ENCODE results near the gene CTPS2. TPM values are rescaled to one million over a fixed set of nuclear protein-coding genes. Genes with fewer than 3 reads are reported as not detected.
"Not testable (repeated sequence)": the region's sequence is repeated elsewhere in the genome, so short reads cannot be mapped to it uniquely, and the experiment has no call there.

CTPS2 gene, protein sequence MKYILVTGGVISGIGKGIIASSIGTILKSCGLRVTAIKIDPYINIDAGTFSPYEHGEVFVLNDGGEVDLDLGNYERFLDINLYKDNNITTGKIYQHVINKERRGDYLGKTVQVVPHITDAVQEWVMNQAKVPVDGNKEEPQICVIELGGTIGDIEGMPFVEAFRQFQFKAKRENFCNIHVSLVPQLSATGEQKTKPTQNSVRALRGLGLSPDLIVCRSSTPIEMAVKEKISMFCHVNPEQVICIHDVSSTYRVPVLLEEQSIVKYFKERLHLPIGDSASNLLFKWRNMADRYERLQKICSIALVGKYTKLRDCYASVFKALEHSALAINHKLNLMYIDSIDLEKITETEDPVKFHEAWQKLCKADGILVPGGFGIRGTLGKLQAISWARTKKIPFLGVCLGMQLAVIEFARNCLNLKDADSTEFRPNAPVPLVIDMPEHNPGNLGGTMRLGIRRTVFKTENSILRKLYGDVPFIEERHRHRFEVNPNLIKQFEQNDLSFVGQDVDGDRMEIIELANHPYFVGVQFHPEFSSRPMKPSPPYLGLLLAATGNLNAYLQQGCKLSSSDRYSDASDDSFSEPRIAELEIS
- total RNA-seq, result 5.9 TPM
- long read RNA-seq, partial matches to known transcripts, result 0 of 8 reads
- long read RNA-seq, other reads (novel, unspliced or antisense), result 5 of 8 reads

GRCh38 chrX:16712548-16713155 is at the start of gene CTPS2:
CTPS2 (minus strand) TSS chrX:16712669; CDS start chrX:16702902, 9,767 bp downstream.
- intact Hi-C loops (cut with DNase I), result loop anchor here (10.0 kb wide), 1 partner anchor 858 kb away; the partner anchor contains the start of gene AP1S2
- peak; percentile 77 for DNase-seq (ENCODE audit: low spot score)

DNA sequence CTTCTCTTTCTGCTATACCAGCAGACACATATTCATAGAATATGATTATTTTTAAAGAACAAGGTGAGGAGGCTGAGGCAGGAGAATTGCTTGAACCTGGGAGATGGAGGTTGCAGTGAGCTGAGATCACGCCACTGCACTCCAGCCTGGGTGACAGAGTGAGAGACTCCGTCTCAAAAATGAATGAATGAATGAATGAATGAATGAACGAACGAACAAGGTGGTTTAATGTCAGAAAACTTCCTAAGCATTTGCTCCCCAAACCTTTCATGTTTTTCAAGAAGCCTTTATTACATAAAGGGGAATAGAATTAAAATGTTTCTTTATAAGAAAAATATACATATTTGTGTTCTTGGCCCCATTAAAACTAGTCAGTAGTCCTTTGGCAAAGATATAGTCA is 49.0 kb upstream of the CTPS2 start:
- DNase-seq (ENCODE audit: low spot score); intact Hi-C loops (cut with DNase I): not testable (repeated sequence)

DNA sequence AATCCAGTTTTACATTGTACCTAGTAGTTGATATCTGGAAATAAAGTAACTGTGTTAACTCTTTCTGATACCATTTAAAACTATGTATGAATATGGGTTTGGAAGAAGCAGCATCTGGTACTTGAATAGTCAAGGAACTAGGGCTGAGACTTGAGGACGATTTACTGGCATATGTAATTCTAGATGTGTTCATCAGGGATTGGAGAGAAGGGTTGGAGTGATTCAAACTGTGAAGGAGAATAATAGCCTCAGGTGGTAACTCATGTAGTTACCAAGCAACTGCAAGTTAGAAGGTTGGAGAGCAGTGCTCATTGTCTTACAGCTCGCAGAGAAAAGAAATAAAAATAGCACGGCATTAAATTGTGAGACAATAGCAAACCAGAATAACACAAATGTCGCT is 44.3 kb upstream of the CTPS2 start:
- intact Hi-C loops (cut with DNase I), result no loop called here
- no peak for DNase-seq (ENCODE audit: low spot score)

DNA sequence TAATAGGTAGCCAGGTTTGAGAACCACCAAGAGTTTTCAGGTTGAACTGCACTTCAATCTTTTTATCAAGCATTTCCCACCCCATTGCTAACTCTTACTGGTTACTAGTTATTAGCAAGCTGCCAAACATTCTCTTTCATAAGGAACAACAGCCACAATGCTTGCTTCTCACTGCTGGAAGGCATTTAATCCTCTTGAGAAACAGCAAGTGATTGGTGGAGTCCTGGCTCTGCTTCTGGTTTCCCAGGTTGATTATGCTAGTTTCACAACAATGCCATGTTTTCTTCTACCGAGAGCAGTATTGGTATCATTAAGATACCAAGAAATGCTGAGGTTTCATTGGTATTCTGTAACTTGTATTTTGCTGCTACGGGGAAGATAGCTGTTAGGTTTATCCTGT is 41.5 kb upstream of the CTPS2 start:
- intact Hi-C loops (cut with DNase I), result no loop called here
- DNase-seq (ENCODE audit: low spot score), result no peak

DNA sequence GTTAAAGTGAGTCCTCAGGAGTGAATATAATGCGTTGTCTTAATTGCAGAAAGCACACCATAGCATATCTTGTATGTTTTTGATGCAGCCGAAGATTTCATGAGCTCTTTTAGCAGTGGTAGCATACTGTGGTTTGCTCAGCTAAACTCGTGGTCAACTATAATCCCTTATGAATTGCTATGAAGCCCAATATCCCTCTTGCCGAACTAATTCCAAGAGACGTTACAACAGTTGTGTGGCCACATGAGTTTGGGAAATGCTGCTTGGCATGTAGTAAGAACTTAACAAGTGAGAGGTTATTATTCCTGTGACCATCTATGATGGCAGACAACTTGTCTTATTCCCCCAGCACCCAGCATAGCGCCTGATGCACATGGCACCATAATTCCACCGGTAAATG is 37.7 kb upstream of the CTPS2 start:
- intact Hi-C loops (cut with DNase I), result no loop called here
- no peak for DNase-seq (ENCODE audit: low spot score)

- DNase-seq (ENCODE audit: low spot score), result no peak
- intact Hi-C loops (cut with DNase I), result no loop called here
Observed at GRCh38 chrX:16748425-16748824, 36.0 kb upstream of the CTPS2 start.

- no peak for DNase-seq (ENCODE audit: low spot score)
- intact Hi-C loops (cut with DNase I), result no loop called here
Observed at GRCh38 chrX:16745659-16746058, 33.2 kb upstream of the CTPS2 start.

DNA sequence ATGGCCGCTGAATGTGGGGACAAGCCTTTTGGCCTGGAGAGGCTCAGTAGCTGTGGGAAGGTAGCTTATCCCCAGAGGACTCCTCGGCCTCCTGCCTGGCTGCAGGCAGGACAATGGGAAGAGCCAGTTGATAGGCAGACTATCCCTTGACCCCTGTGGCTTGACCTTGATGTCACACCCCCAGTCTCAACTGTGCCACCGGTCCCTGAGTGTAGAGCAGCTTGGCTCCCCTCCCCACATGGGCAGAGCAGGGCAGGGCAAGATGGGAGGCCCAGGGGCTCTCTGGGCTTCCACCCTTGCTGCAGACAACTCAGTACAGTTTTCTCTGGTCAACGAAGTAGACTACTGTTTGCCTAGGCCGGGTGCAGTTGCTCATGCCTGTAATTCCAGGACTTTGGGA is 32.6 kb upstream of the CTPS2 start:
- DNase-seq (ENCODE audit: low spot score), result no peak
- intact Hi-C loops (cut with DNase I), result no loop called here

- DNase-seq (ENCODE audit: low spot score), result no peak
- intact Hi-C loops (cut with DNase I), result no loop called here
Observed at GRCh38 chrX:16743604-16744325, 31.3 kb upstream of the CTPS2 start.

GRCh38 chrX:16739574-16739973 is 27.1 kb upstream of the CTPS2 start:
- DNase-seq (ENCODE audit: low spot score), result no peak

DNA sequence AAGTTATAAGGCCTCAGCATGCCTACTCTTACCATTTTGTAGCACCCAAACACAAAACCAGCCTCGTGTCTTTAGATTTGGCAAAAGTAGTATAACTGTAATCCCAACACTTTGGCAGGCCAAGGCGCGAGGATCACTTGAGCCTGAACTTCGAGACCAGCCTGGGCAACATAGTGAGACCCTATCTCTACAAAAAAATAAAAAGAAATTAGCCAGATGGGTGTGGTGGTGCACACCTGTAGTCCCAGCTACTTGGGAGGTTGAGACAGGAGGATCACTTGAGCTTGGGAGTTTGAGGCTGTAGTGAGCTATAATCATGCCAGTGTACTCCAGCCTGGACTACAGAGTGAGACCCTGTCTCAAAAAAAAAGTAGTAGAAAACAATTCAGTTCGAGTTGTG is 24.6 kb upstream of the CTPS2 start:
- no peak for DNase-seq (ENCODE audit: low spot score)
- intact Hi-C loops (cut with DNase I), result no loop called here

More at GRCh38 chrX:16739574-16739973, 27.1 kb upstream of the CTPS2 start:
- intact Hi-C loops (cut with DNase I), result no loop called here

DNA sequence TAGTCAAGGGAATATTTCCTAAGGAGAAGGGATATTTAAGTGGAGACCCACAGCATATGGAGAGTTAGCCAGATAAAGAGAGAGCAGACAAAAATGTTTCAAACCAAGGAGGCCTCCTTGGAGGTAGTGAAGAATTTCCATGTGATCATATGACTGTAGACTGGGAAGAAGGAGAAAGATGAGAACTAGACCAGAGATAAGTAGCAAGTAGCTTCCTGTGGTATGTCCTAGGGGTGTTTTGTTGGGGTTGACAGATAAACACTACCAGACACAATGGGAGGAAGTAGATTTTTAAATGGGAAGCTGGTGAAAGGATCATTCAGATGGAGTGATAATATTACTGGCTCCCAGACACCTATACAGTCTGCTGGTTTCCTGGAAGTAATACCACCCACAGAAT is 20.5 kb upstream of the CTPS2 start:
- intact Hi-C loops (cut with DNase I), result no loop called here
- DNase-seq (ENCODE audit: low spot score), result no peak

DNA sequence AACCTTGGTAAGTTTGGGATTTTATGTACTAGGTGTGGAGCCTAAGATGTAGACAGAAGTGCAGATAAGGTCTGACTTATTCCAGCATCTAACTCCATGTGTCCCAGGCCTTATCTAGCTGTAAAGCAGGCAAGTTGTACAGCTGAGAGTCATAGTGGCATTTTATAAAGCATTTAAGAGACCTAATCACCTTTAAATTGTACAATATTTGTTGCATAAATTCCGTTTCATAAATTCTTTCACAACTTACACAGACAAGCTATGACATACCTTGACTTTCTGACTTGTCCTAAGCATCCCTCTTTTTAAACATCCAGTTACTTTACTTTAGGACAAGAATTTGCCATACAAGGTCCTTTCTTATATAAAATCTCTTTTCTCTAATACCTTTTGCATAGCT is 18.0 kb upstream of the CTPS2 start:
- DNase-seq (ENCODE audit: low spot score), result no peak

DNA sequence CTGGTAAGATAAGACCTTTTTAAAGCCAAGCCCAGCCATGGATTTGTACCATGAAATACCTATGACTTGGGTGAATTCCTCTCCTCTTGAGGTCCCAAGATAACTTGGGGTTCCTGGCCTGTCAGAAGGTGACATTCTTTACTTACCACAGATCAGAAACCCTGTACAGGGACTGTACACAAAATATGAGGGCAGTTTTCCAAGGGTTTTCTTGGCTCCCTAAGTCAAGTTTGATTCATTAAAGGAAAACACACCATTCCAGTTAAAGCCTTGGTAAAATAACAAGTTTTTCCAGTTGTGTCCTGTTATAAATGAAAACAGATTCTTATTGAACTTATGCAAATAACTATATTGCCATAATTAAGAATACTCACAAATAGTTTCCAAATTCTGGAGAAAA is 15.2 kb upstream of the CTPS2 start:
- no peak for DNase-seq (ENCODE audit: low spot score)
- intact Hi-C loops (cut with DNase I), result no loop called here

More for the DNA sequence above, 18.0 kb upstream of the CTPS2 start:
- intact Hi-C loops (cut with DNase I), result no loop called here

DNA sequence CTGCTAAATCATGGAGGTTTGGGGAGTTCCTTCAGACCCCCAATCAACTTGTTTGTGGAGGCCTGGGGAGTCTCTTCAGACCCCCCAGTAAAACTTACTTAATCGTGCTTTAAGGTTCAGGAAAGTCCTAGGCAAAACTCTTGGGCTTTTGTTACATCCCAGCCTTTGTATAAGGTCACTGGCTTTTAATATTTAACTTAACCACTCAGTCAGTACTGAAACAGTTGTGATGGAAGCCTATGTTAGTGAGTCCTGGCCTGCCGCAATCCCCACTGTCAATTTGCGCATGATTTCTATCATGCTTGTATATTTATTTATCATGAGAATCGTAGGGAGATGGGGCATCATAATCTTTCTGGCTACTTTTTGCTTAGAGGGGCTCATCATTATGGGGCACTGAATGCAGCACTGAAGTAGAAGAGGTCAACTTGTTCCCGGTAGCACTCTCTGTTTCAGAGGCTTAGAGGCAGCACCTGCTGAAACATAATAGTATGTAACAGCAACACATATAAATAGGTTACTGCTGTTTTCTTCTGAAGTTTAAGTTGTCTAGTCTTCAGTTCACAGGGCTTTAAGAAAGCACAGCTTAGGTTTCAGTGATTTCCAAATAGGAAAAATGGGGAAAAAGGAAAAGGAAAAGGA is 14.0 kb upstream of the CTPS2 start:
- DNase-seq (ENCODE audit: low spot score); intact Hi-C loops (cut with DNase I): not testable (repeated sequence)

DNA sequence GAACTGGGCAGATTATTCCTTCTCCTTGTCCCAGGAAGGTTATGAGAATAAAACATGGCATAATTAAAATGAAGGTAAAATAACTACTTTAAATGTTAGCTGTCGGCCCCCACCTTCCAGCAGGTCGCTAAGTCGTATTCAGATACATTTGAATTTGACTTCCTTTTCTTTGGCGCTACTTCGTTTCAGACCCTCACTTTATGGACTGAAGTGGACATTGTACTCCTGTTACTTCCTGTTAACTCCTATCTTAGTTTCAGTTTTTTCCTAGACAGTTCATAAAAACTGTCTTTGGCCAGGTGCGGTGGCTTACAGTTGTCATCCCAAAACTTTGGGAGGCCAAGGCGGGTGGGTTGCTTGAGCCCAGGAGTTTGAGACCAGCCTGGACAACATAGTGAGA is 12.6 kb upstream of the CTPS2 start:
- DNase-seq (ENCODE audit: low spot score), result no peak
- intact Hi-C loops (cut with DNase I), result no loop called here

DNA sequence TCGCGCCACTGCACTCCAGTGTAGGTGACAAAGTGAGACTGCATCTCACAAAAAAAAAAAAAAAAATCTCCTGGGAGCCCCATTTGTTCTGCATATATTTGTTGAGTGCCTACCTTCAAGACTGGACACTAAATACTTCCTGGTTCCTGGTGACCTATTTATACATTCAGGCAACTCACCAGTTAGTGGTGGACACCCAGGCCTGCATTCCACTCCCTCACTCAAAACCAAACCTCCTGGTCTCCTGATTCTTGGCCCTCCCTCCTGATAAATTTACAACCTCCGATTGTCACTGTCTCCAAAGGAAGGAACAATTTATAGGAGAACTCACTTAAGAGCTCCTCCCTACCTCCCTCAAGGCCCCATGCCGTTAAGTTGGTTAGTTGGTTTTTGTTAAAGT is 10.0 kb upstream of the CTPS2 start:
- intact Hi-C loops (cut with DNase I), result no loop called here
- no peak for DNase-seq (ENCODE audit: low spot score)

GRCh38 chrX:16719334-16720084 is 7.0 kb upstream of the CTPS2 start, which contains the start of gene SYAP1:
SYAP1 (plus strand) TSS chrX:16719612; CDS start chrX:16719725, 113 bp downstream.
- intact Hi-C loops (cut with DNase I), result loop anchor here (2.0 to 10.0 kb wide), 2 partner anchors 67 to 865 kb away; partner anchors contain the start of genes AP1S2 and TXLNG

More at GRCh38 chrX:16719334-16720084, 7.0 kb upstream of the CTPS2 start, which contains the start of gene SYAP1:
- DNase-seq (ENCODE audit: low spot score), result peak; percentile 99

All from cardiac septum (tissue), 1 donor.